Placental epithelial cell (primary cell): ENCODE data around the gene RREB1. TPM values are rescaled to one million over a fixed set of nuclear protein-coding genes. Genes with fewer than 3 reads are reported as not detected.

Source experiments
- small RNA-seq: library from RNA; depleted of rRNA; stranded (forward); fragments of <200 nt; gene quantifications from one replicate; pipeline ENCODE3, GENCODE V24; 2012
- total RNA-seq: library from RNA; depleted of rRNA; stranded (reverse); fragments of >200 nt; gene quantifications from 2 replicates; pipeline ENCODE4 v1.2.3, GENCODE V29; 2012

The RREB1 gene, protein sequence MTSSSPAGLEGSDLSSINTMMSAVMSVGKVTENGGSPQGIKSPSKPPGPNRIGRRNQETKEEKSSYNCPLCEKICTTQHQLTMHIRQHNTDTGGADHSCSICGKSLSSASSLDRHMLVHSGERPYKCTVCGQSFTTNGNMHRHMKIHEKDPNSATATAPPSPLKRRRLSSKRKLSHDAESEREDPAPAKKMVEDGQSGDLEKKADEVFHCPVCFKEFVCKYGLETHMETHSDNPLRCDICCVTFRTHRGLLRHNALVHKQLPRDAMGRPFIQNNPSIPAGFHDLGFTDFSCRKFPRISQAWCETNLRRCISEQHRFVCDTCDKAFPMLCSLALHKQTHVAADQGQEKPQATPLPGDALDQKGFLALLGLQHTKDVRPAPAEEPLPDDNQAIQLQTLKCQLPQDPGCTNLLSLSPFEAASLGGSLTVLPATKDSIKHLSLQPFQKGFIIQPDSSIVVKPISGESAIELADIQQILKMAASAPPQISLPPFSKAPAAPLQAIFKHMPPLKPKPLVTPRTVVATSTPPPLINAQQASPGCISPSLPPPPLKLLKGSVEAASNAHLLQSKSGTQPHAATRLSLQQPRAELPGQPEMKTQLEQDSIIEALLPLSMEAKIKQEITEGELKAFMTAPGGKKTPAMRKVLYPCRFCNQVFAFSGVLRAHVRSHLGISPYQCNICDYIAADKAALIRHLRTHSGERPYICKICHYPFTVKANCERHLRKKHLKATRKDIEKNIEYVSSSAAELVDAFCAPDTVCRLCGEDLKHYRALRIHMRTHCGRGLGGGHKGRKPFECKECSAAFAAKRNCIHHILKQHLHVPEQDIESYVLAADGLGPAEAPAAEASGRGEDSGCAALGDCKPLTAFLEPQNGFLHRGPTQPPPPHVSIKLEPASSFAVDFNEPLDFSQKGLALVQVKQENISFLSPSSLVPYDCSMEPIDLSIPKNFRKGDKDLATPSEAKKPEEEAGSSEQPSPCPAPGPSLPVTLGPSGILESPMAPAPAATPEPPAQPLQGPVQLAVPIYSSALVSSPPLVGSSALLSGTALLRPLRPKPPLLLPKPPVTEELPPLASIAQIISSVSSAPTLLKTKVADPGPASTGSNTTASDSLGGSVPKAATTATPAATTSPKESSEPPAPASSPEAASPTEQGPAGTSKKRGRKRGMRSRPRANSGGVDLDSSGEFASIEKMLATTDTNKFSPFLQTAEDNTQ (N-terminal part only)
- total RNA-seq, result 41.1 and 49.1 TPM in 2 replicates

DNA sequence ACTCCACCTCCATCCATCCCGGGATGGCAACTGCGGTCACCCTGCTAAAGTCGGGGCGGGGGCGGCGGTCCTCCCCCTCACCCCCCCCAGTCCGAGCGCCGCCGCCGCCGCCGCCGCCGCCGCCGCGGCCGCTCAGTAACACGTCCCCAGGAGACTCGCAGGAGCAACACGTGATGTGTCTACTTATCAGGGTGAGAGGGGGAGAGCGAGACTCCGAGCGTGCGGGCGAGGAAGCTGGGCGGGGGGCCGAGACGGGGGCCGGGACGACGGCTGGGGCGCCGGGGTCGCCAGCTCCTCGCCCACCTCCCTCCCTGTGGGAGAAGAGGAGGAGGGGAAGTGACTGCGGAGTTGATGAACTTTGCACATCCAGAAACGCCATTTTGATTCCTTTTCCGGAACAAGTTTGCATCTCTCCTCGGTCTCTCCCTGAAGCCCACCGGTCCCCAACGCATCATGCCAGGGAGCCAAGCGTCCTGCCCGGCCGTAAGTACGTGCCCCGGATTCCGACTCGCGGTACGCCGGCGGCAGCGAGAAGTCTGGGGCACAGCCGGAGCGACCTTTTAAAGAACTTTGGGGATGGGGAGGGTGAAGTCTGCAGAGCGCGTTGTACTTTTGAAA is at the start of gene RREB1:
TSS of gene RREB1 (plus strand) at position 384 of the 618 bp plus-strand sequence. CDS start 73,951 bp downstream, outside the sequence.

Small RNA genes lying within 50 kb of the gene (small RNA-seq; reads per million reads assigned to genes)
- not detected for gene RF00019

Other genes starting within 250 kb of the RREB1 start
- 43.6 and 136 TPM in 2 replicates for gene SSR1, start 205.2 kb downstream of the RREB1 start, total RNA-seq